ENCODE results near the gene ROGDI. TPM values are rescaled to one million over a fixed set of nuclear protein-coding genes. Genes with fewer than 3 reads are reported as not detected.

ROGDI gene
- total and polyA plus RNA-seq, 9 of the 15 experiments (the other 6 are each of a cell fraction or from before 2014, with no cell fraction given) = 0.97 to 37.3 (median 16.5) TPM

DNA sequence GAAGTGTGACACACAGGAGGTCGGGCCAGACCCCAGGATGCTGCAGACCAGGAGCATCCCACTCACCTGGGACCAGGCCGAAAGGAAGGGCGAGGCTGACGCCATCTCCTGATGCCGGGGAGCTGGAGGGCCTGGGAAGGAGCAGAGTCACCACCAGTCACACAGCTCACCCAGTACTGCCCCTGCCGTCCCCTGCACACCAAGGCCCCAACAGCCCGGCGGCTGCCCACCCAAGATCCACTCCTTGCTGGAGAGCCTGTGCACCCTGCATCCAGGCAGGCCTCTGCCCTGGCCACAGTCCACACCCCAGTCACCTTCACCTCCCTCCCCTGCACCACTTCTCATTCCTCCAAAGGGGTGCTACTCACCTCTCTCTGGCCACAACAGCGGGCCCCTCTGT lies 40.2 kb downstream of the ROGDI start:
- WGBS (ENCODE audit: insufficient coverage, low coverage, missing lambda C conversion rate) = 79% methylated on average over 9 of the region's 9 CpGs

More for the DNA sequence above, 40.2 kb downstream of the ROGDI start:
- Histone ChIP-seq H4K20me1 (replicated peaks; ENCODE audit: control insufficient read depth, insufficient read depth, low read length) (no peaks in the 10 kb centered on the region), H3K27me3 (ENCODE audit: control insufficient read depth in 2 of 2, insufficient read depth in 2 of 2, low read length in 2 of 2) (no peaks in the 10 kb centered on the region), H3K9ac (ENCODE audit: insufficient read depth in 1 of 2, low read depth in 2 of 2, low read length in 2 of 2) (peak overlapping the region in 1 of 2 experiments; percentile 20; a peak in 1 of 4 replicates), H3K4me2 (ENCODE audit: insufficient read depth, low read length) (no peak overlapping the region), H3K4me1 (replicated peaks in 1 of 2; ENCODE audit: control insufficient read depth in 2 of 2, insufficient read depth in 2 of 2, low read length in 2 of 2) (peaks cover 8 to 32% of the 10 kb centered on the region in 2 experiments), H3K36me3 (ENCODE audit: control insufficient read depth, insufficient read depth, low read length) (peaks cover 66% of the 10 kb centered on the region; the same call in 2 of the 3 replicates), H3K4me3 (no peak overlapping the region), H3K79me2 (ENCODE audit: control insufficient read depth, insufficient read depth, low read length) (peaks cover 21% of the 10 kb centered on the region), H3K9me1 (ENCODE audit: control insufficient read depth, insufficient read depth, low read length) (no peaks in the 10 kb centered on the region), H2AFZ (ENCODE audit: low read depth, low read length) (no peak overlapping the region), H3K27ac (ENCODE audit: extremely low read depth, low read depth, low read length) (no peak overlapping the region), H3K9me3 (replicated peaks; ENCODE audit: control insufficient read depth, insufficient read depth, low read depth, low read length) (no peaks in the 10 kb centered on the region)
- ChIA-PET POLR2A (interaction anchor here (0.6 to 1.1 kb wide), 3 partner anchors 15 to 310 kb away, joined by 3 read pairs; no protein-coding TSS in a partner anchor), CTCF (ENCODE audit: low intra/inter-chr PET ratio) (no interaction called here)
- ATAC-seq (no peak), FAIRE-seq (no peak), DNase-seq (ENCODE audit: extremely low read depth in 1 of 4, low spot score in 3 of 4) (no peak)
- in situ Hi-C loops (cut with MboI) = no loop called here
- BruUV-seq (replicated peaks) = no TSS peak
- TF ChIP-seq ZFP1 (CRISPR knock-in tag; IDR thresholded peaks at IDR 0.05) = no peak
- peak; percentile 52 for TF ChIP-seq RBFOX2 (IDR thresholded peaks at IDR 0.05; ENCODE audit: low read depth, low read length)
- TF ChIP-seq, protein P1, sequence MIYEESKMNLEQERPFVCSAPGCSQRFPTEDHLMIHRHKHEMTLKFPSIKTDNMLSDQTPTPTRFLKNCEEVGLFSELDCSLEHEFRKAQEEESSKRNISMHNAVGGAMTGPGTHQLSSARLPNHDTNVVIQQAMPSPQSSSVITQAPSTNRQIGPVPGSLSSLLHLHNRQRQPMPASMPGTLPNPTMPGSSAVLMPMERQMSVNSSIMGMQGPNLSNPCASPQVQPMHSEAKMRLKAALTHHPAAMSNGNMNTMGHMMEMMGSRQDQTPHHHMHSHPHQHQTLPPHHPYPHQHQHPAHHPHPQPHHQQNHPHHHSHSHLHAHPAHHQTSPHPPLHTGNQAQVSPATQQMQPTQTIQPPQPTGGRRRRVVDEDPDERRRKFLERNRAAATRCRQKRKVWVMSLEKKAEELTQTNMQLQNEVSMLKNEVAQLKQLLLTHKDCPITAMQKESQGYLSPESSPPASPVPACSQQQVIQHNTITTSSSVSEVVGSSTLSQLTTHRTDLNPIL (CRISPR knock-in tag; IDR thresholded peaks at IDR 0.05) = no peak
- intact Hi-C loops (cut with micrococcal nuclease) = no loop called here

Data from K562 (cell line).